Lung microvascular endothelial cell (primary cell): ENCODE results near the gene DSTN. TPM values are rescaled to one million over a fixed set of nuclear protein-coding genes. Genes with fewer than 3 reads are reported as not detected.
"Not testable (repeated sequence)": the region's sequence is repeated elsewhere in the genome, so short reads cannot be mapped to it uniquely, and the experiment has no call there.

Experiments used
- DNase-seq, 2 donors: peaks; one replicate each; pipeline versions ENCODE4 v3.0.0 to v3.0.0-alpha.2; 2010; ENCODE audit warnings: low read depth in 2 of 2
- total RNA-seq: library from RNA; depleted of rRNA; stranded (reverse); fragments of >200 nt; gene quantifications from 2 replicates; pipeline ENCODE4 v1.2.1, GENCODE V29; 2014

The DSTN gene
- total RNA-seq, 1 donor from 2014 or later, result 59.3 TPM

DNA sequence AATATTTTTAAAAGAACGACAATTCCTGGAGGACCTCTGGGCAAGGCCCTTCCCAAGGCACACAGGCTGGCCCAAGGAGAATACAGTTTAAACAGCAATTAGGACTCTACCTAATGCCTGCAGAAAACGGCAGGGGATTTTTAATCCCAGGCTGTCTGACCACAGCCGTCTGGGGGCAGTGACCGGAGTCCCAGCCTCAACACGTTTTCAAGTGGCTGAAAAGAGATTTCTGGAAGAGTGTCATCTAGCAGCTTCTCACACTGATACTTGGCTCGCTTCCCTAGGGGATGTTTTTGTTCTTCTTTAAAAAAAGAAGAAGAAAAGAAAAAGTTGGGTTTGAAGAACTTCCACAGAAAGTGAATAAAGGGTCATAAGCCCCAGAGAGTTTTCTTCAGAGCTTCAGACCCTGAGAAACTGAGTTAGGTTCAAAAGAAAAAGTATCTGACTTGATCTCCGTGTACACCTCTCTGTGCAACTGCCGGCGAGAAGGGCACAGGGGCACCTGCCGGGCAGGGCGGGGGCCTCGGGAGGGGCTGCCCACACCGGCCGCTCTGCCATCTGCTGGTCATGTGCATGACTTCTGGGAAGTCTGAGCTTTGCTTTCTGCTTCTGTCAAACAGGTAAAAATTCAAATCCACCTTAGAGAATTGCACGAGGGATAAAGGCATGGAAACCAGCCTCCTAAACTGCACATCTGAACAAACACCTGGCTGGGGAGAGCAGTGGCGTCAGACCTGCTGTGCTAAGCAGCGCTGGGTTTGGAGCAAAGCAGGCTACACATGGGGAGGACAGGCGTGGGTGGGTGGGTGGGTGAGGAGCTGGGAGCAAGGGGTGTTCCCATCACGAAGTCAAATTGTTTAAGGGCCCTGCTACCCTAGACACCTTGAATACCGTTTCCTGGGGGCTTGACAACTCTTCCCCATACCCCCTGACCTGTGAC, 79.2 kb downstream of the DSTN start:
- DNase-seq, result peak in 1 of 2 donors; percentile 52

DNA sequence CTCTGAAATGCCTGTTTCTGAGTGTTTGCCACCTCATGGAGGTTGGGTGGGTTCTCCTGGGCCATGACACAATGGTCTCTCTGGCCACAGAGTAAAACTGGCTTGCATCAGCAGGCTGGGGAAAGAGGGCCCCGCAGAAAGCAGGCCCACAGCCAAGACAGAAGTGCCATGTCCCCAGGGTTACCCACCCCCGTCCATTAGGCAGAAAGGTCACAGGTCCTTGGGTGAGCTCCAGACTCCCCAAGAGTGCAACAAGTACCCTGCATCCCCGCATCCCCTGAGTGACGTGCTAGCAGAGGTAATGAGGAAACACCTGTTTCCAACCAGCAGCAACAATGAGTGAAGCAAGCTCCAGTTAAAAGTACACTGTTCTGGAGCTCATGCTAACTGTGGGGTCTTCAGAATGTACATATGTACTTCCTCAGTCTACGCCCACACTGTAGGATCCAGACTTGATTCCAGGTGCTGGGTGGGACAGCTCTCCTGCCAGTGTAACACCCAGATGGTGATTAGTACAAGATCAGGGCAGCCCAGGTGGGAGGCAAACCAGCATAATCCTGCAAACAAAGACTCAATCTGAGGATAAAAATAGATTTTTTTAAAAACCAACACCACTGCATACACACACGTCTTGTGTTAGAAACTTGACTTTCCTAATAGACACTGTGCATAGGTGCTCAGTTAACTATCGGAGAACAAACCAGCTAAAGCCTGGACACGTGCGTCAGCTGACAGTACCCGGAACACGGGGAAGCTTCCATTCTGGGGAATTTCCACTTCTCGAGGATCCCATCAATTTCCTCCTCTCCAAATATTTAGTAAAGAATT, 80.6 kb downstream of the DSTN start:
- DNase-seq, result peak; percentile 38 to 40

DNA sequence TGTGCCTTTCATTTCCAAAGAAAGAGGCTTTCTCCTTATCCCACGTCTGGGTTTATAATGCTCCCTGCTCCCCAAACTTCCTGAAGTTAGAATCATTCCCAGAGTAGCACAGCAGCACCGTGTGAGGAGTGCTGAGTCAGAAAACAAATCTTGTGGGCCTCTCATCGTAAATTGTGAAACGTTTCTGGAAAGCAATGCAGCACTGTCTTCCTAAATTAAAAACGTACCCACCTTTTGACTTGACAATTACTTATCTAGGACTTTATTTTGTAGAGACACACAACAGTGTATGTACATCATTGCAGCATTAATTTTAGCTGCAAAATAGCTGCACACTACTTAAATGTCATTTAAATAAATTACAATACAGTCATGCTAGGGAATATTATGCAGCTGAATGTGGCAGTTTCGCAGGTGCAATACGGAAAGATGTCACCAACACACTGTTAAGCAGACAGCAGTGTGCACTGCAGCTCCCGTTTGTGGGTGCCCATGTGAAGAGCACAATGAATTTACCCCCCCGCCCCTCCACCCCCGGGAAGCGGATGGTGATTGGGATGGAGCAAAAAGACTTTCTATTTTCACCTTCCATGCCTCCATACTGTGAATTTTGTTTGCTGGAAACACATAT, 81.4 kb downstream of the DSTN start:
- DNase-seq, result no peak

- no peak for DNase-seq
Measured at GRCh38 chr20:17651760-17652388, 82.0 kb downstream of the DSTN start.

DNA sequence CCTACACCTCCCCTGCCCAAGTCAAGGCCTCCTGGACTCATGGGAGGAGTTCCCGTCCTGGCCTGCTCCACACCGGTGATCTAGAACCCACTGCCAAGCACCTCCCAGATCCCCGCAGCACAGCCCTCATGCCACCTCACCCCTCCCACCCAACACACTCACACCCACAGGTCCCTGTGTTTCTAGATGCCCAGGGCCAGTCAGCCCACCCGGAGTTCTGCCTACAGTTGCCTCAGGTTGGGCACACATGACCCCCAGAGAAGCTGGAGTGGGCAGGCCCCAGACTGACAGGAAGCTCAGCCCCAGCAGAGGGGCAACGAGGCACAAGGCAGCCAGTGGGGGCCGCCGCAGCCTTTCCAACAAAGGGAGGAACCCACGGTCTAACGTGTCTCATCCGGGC, 82.5 kb downstream of the DSTN start:
- DNase-seq, result no peak

GRCh38 chr20:17653835-17654648, 84.2 kb downstream of the DSTN start:
- DNase-seq, result no peak

- DNase-seq, result peak; percentile 68 to 77
Measured at GRCh38 chr20:17654649-17655285, 84.9 kb downstream of the DSTN start.

DNA sequence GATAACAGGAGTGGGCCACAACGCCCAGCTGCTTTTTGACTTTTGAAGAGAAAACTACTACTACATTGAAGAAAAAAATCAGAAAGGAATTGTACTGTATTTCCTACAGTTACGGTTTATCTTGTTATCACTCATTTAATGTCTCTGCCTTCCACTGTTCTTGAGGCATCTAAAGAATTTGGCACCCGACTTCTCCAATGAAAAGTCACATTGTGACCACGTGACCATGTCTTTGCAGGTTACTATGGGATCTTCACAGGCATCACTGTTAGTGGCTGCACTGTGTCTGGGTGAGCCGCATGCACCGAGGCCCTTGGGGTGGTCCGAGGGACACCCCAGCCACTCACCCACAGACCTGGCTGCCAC, 85.4 kb downstream of the DSTN start:
- DNase-seq, result no peak

GRCh38 chr20:17655865-17656479, 86.1 kb downstream of the DSTN start:
- DNase-seq, result no peak

GRCh38 chr20:17657079-17657825, 87.4 kb downstream of the DSTN start:
- DNase-seq, result no peak

DNA sequence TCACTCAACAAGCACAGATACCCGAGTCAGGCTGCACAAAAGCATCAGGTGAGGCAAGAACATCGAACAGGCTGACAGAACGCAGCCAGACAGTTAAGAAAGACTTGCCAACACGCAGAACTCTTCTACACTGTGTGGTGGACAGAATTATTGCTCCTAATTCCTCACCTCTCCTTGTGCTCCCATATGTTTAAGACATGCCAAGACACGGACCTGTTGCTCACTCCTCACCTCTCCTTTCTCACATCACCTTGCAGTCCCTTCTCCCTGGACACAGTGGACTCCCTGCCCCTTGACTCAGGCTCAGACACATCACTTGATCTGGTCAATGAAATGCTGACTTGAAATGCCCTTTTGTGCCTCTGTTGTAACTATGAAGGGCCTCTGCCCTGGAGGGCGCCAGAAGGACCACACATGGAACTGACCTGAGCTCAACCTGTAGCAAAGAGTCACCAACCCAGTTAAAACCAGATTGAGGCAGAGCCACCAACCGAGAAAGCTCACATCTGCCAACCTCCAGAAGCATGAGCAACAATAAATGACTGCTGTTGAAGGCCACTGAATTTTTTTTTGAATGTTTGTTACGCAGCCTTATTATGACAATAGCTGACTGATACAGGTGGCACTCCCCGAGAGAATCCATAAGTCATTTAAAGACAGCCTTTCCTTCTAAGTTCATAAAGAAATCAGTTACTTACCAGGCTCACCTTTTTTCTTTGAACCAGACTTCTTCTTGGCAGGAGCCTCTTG, 88.2 kb downstream of the DSTN start:
- DNase-seq, result no peak

- DNase-seq, result no peak
Measured at GRCh38 chr20:17658648-17658993, 88.7 kb downstream of the DSTN start.

- DNase-seq, result not testable (repeated sequence)
Measured at GRCh38 chr20:17659344-17659743, 89.5 kb downstream of the DSTN start.

Other genes starting within 250 kb of the DSTN start
- gene BFSP1, start 38.7 kb upstream of the DSTN start, total RNA-seq, result 0.60 and 1.7 TPM in 2 replicates
- gene RRBP1, start 112.2 kb downstream of the DSTN start, total RNA-seq, result 49.9 and 61.5 TPM in 2 replicates
- not detected in 2 replicates for gene BANF2, start 129.9 kb downstream of the DSTN start, total RNA-seq